Measurements from ENCODE around the gene LOXL3.

LOXL3 gene, protein sequence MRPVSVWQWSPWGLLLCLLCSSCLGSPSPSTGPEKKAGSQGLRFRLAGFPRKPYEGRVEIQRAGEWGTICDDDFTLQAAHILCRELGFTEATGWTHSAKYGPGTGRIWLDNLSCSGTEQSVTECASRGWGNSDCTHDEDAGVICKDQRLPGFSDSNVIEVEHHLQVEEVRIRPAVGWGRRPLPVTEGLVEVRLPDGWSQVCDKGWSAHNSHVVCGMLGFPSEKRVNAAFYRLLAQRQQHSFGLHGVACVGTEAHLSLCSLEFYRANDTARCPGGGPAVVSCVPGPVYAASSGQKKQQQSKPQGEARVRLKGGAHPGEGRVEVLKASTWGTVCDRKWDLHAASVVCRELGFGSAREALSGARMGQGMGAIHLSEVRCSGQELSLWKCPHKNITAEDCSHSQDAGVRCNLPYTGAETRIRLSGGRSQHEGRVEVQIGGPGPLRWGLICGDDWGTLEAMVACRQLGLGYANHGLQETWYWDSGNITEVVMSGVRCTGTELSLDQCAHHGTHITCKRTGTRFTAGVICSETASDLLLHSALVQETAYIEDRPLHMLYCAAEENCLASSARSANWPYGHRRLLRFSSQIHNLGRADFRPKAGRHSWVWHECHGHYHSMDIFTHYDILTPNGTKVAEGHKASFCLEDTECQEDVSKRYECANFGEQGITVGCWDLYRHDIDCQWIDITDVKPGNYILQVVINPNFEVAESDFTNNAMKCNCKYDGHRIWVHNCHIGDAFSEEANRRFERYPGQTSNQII

DNA sequence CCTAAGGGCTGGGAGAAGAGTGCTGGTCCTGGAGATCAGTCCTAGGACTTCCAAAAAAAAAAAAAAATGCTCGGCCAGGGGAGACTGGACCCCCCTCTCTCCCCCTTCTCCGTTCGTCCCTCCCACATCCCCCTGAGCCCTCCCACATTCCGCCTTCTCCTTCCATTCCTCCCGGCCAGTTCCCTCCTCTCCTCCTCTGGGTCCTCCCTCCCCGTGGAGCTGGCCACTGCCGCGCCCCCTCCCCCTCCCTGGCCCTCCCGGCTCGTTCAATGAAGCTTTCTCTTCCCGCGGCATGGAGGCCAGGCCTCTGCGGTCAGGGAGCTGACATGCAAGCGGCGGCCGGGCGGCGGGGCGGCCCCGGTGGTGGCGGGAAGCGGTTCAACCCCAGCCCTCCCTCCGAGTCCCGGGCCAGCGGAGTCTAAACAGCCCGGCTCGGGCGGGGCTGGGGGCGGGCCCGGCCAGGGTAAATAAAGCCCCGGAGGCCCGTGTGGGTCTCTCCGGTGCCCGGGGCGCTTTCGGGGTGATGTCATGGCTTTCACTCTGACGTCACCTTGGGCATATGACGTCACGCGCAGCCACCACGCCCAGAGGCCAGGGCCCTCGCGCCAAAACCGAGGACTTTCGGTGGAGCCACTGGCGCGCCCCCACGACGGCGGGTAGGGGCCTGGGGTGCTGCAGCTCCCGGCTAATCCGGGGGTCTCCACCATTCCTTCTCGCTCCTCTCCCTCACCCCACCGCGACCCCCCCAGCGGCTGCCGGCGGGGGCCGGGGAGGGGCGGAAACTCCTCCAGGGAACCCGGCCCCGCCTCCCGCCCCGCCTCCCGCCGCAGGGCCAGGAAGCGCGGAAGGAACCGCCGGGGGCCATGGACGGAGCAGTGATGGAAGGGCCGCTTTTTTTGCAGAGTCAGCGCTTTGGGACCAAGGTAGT is at the start of gene LOXL3, which contains the start of gene DOK1:
TSS of gene LOXL3 (minus strand) at position 51 of the 928 bp plus-strand sequence. CDS start 1,308 bp downstream, outside the sequence.
TSS of gene DOK1 (plus strand) at position 829 of the 928 bp plus-strand sequence. CDS start at position 864, 35 bp downstream.
- DNase-seq (ENCODE audit: low read depth in 2 of 2), result peak; percentile 58 to 82

- no peak for DNase-seq (ENCODE audit: low read depth in 2 of 2)
Observed at GRCh38 chr2:74602586-74603281, 49.0 kb upstream of the LOXL3 start.

DNA sequence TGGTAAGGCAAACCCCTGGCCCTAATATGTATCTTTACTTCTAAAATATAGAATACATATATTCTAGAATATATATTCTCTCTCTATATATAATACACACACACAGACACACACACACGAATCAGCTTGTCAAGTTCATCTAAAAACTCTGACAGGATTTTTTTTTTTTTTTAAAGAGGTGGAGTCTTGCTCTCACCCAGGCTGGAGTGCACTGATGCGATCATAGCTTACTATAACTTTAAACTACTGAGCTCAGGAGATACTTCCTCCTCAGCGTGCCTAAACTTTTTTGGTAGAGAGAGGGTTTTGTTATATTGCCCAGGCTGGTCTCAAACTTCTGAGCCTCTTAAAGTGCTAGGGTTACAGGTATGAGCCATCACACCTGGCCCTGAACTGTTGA is 45.9 kb upstream of the LOXL3 start:
- no peak for DNase-seq (ENCODE audit: low read depth in 2 of 2)

GRCh38 chr2:74597410-74597809 is 43.7 kb upstream of the LOXL3 start:
- DNase-seq (ENCODE audit: low read depth in 2 of 2), result no peak

GRCh38 chr2:74596584-74596983 is 42.8 kb upstream of the LOXL3 start:
- no peak for DNase-seq (ENCODE audit: low read depth in 2 of 2)

DNA sequence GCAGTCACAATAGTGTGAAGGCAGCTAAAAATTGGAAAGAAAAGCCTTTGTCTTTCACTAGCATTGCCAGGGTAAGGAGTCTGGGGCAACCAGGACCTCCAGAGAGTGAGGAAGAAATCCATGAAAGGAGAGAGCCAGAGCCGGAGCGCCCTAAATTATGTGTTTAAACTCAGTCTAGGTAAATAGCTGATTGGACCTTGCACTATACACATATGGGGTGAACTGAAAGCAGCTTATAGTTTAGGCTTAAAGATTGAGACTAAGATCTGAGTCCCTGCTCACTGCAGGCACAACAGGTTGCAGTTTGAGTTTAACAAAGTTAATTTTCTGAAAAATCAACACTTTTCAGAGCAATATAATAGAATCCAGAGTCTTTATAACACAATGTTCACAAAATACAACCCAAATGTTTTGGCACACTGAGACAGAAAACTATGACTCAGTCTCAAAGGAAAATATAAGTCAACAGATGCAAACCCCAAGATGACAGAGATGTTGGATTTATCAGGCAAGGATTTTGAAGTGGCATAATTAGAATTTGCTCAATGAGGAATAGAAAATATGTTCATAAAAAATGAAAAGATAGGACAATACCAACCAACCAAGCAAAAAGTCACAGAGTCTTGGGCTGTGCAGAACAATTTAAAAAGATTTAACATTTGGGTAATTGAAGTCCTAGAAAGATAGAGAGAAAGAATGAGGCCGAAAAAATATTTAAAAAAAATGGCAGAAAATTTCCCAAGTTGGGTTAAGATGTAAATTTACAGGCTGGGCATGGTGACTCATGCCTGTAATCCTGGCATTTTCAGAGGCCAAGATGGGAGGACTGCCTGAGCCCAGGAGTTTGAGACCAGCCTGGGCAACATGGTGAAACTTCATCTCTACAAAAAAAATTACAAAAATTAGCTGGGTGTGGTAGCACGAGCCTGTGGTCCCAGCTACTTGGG is 40.4 kb upstream of the LOXL3 start:
- no peak for DNase-seq (ENCODE audit: low read depth in 2 of 2)

GRCh38 chr2:74588664-74589063 is 34.9 kb upstream of the LOXL3 start:
- no peak for DNase-seq (ENCODE audit: low read depth in 2 of 2)

- peak in 1 of 2 donors; percentile 28 for DNase-seq (ENCODE audit: low read depth in 2 of 2)
Observed at GRCh38 chr2:74587664-74588277, 34.0 kb upstream of the LOXL3 start.

GRCh38 chr2:74585406-74586185 is 31.9 kb upstream of the LOXL3 start:
- DNase-seq (ENCODE audit: low read depth in 2 of 2), result no peak

GRCh38 chr2:74584088-74584645 is 30.4 kb upstream of the LOXL3 start:
- DNase-seq (ENCODE audit: low read depth in 2 of 2), result no peak

GRCh38 chr2:74583504-74583903 is 29.8 kb upstream of the LOXL3 start:
- no peak for DNase-seq (ENCODE audit: low read depth in 2 of 2)

DNA sequence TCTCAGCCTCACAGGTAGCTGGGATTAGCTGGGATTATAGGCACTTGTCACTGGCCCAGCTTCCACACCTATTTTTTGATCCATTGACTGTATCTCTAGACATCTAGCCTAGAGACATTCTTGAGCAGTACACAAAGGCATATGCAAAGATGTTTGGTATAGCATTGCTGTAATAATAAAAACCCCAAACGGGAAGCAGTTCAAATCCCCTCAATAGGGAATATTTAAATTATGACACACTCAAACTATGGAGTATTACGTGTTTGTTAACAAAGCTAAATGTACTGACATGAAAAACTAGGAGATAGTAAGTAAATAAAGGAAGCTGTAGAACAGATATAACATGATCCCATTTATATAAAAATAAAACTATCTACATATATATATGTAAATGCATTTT is 28.4 kb upstream of the LOXL3 start:
- no peak for DNase-seq (ENCODE audit: low read depth in 2 of 2)

GRCh38 chr2:74581463-74581862 is 27.7 kb upstream of the LOXL3 start:
- DNase-seq (ENCODE audit: low read depth in 2 of 2), result no peak

DNA sequence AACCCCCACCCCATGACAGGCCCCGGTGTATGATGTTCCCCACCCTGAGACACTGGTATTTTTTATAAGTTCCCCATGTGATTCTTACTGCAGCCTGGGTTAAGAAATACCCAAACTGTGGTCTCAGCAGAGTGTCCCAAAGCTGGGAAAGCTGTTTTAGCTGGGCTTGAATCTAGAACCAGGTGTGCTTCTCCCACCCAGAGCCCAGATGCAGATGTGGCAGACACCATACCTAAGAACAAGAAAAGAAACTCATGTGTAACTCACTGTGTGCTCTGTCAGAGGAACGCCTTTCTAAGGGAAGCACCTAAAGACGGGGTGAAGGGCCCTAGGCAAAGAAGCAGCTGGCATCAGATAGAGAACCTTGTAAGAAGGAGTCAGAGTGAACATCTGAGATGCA is 24.7 kb upstream of the LOXL3 start:
- no peak for DNase-seq (ENCODE audit: low read depth in 2 of 2)

DNA sequence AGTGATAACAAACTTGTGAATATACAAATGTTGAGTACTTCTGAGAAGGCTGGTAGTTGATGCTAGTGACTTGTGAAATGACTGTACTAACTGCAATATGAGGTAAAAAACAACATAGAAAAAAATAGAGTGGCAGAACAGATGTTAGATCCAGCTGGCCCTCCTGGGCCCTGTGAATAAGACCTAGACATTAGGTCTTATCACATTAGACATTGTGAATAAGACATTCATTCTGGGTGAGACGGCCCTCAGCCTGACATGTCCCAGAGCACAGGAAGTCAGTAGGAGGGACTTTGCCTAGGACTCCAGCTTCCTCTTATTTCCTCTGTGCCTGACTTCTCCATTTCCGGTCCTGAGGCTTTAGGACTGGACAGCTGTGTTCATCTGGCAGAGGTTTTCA is 23.7 kb upstream of the LOXL3 start:
- no peak for DNase-seq (ENCODE audit: low read depth in 2 of 2)

- DNase-seq (ENCODE audit: low read depth in 2 of 2), result no peak
Observed at GRCh38 chr2:74576863-74577229, 23.1 kb upstream of the LOXL3 start.

- DNase-seq (ENCODE audit: low read depth in 2 of 2), result no peak
Observed at GRCh38 chr2:74576211-74576862, 22.6 kb upstream of the LOXL3 start.

DNA sequence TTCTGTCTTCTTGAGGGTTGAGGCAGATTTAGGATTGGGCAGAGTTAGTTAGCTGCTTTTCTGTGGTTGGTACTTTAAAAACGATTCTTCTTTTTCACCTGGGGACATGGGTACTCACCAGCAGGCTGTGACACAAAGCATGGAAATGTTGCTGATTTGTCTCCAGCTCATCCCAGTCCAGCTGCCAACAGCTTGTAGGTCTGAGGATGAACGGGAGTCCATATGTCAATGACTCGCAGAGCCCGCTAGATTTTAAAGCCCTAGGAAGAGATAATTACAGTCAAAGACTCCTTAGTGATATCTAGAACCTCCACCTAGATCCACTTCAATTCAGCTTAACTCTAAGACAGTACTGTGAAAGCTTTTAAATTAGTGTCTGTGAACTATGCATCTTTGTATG is 21.6 kb upstream of the LOXL3 start:
- no peak for DNase-seq (ENCODE audit: low read depth in 2 of 2)

Data from stimulated activated CD4-positive, alpha-beta T cell treated with anti-CD3 and anti-CD28 coated beads, Interleukin-1b, Interleukin-23, amount 100 ng/mL, for 1 hour (primary cell).